ENCODE results near the gene P2RY2.

DNA sequence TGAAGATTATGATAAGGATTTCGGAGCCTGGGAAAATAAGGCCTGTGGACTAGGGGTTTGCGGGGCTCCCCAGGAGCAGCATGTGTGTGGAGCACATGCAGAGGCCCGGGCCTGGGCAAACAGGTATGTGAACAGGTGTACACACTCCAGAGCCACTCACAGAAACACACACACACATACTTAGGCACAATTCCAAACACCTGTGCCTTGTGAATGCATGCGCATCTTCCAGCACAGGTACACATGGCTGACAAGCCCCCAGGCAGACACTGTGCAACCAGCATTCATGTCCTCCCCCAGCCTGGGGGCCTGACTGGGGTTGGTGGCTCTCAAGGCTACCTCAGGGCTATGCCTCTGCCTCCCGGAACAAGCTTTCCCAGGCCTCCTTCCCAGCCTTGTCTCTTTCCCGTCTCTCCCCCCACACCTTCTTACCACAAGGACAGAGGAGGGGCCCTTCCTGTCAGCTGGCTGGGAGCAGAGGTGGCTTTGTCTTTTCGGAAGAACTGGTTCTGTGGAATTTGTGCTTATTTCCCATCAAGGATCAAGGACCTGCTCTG is 51.5 kb downstream of the P2RY2 start:
- TF ChIP-seq, protein P1, sequence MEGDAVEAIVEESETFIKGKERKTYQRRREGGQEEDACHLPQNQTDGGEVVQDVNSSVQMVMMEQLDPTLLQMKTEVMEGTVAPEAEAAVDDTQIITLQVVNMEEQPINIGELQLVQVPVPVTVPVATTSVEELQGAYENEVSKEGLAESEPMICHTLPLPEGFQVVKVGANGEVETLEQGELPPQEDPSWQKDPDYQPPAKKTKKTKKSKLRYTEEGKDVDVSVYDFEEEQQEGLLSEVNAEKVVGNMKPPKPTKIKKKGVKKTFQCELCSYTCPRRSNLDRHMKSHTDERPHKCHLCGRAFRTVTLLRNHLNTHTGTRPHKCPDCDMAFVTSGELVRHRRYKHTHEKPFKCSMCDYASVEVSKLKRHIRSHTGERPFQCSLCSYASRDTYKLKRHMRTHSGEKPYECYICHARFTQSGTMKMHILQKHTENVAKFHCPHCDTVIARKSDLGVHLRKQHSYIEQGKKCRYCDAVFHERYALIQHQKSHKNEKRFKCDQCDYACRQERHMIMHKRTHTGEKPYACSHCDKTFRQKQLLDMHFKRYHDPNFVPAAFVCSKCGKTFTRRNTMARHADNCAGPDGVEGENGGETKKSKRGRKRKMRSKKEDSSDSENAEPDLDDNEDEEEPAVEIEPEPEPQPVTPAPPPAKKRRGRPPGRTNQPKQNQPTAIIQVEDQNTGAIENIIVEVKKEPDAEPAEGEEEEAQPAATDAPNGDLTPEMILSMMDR (IDR thresholded peaks at IDR 0.05): no peak
- TF ChIP-seq EZH2 (IDR thresholded peaks at IDR 0.05) (no peak), EZH2phosphoT487 (IDR thresholded peaks at IDR 0.05) (no peak)

Data from neural progenitor cell (in vitro differentiated cells).